GM12878 (cell line): ENCODE results near the gene ZFHX2.

Experiments
- BCL11A ChIP-seq: IDR thresholded peaks from 2 replicates; pipeline ENCODE4 v1.6.1; 2011; ENCODE audit warnings: low read depth, low read length
- CTCF ChIP-seq, 3 experiments: IDR thresholded peaks in 2 of 3; conservative IDR thresholded peaks in 1 of 3; 2 replicates each; pipeline ENCODE4 v1.5.1; 2011; ENCODE audit warnings: low read depth in 3 of 3, low read length in 3 of 3, mild to moderate bottlenecking in 3 of 3, control low read depth in 2 of 3, moderate library complexity in 2 of 3, inconsistent platforms in 1 of 3, mixed read lengths in 1 of 3; ENCODE audit not compliant: control insufficient read depth in 2 of 3, insufficient read depth in 1 of 3; ENCODE audit errors: extremely low read depth in 1 of 3
- EZH2 ChIP-seq: IDR thresholded peaks from 2 replicates; pipeline ENCODE4 v1.6.1; 2012; ENCODE audit warnings: low read depth, mild to moderate bottlenecking, control low read depth, inconsistent platforms, low read length, borderline replicate concordance; ENCODE audit not compliant: control insufficient read depth
- HCFC1 ChIP-seq: fragments of 150-350 bp; IDR thresholded peaks from 2 replicates; pipeline ENCODE4 v1.6.1; 2014; ENCODE audit warnings: low read length
- PBX3 ChIP-seq: IDR thresholded peaks from 2 replicates; pipeline ENCODE4 v1.6.1; 2011; ENCODE audit warnings: mild to moderate bottlenecking, low read depth, low read length, moderate library complexity; ENCODE audit not compliant: insufficient replicate concordance
- POLR2AphosphoS5 ChIP-seq: IDR thresholded peaks from 2 replicates; pipeline ENCODE4 v1.6.1; 2011; ENCODE audit warnings: mild to moderate bottlenecking, low read length, inconsistent platforms
- PRDM15 ChIP-seq: fragments of 450-650 bp; formaldehyde crosslinking; IDR thresholded peaks from 2 replicates; pipeline ENCODE4 v1.4.0; 2020; ENCODE audit warnings: mild to moderate bottlenecking, moderate library complexity
- SP1 ChIP-seq: IDR thresholded peaks from one replicate; pipeline ENCODE4 v1.6.1; 2011; ENCODE audit warnings: low read depth, low read length
- TAF1 ChIP-seq: IDR thresholded peaks from 2 replicates; pipeline ENCODE4 v1.6.1; 2011; ENCODE audit warnings: mild to moderate bottlenecking, low read depth, low read length, borderline replicate concordance
- TARDBP ChIP-seq: IDR thresholded peaks from 2 replicates; pipeline ENCODE4 v1.6.1; 2016; ENCODE audit warnings: borderline replicate concordance
- ZBTB33 ChIP-seq: fragments of 450-650 bp; IDR thresholded peaks from 2 replicates; pipeline ENCODE4 v1.6.1; 2017; ENCODE audit warnings: mild to moderate bottlenecking

GRCh38 chr14:23521785-23522640 lies 29.6 kb downstream of the ZFHX2 start:
- no peak for TF ChIP-seq TARDBP
- TF ChIP-seq HCFC1, result no peak
- TF ChIP-seq BCL11A, result no peak
- no peak for TF ChIP-seq POLR2AphosphoS5
- no peak for TF ChIP-seq CTCF (IDR thresholded peaks at IDR 0.05 in 2 of 3, conservative IDR thresholded peaks at IDR 0.05 in 1 of 3; ENCODE audit: control insufficient read depth in 2 of 3, extremely low read depth in 1 of 3, insufficient read depth in 1 of 3, low read depth in 3 of 3, low read length in 3 of 3)
- TF ChIP-seq PRDM15 (CRISPR knock-in tag), result no peak
- TF ChIP-seq SP1, result no peak
- TF ChIP-seq PBX3, result no peak
- no peak for TF ChIP-seq EZH2
- TF ChIP-seq ZBTB33, result no peak
- no peak for TF ChIP-seq TAF1
